ENCODE data around the gene NEDD8.

The NEDD8 gene

DNA sequence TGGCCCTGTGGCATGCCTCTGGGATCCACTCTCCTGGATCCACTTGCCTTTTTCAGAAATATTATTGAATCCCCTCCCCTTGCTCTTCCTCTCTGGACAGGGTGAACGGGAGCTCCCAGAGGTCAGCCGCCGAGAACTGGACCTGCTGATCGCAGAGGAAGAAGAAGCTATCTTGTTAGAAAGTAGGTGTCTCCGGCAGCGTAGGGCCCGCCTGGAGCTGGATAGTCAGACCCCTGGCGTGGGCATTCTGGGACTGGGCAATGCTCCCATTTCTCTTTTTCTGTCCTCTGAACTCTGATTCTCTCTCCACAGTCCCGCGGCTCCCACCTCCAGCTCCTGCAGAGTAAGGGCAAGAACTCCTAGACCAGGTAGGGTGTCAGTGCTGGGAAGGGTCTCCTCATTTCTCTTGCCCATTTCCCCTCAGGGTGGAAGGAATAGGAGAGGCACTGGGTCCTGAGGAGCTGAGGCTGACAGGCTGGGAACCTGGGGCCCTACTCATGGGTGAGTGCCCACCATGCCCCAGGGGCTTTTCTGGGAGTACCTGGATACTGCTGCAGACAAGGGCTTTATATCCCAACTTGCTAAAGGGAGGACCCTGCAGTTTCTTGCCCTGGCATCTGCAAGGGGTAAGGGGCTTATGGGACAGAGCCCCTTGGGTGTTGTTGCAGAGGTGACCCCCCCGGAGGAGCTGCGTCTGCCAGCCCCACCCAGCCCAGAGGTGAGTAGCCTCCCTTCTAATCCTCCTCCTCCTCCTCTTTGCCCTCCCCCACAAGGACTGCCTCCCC is 54.9 kb downstream of the NEDD8 start:
- DNase-seq (ENCODE audit: extremely low spot score): no peak
- ChIA-PET CTCF (interaction anchor here (1.2 kb wide), 1 partner anchor 16 kb away, joined by 3 read pairs; the partner anchor contains the start of gene IRF9), POLR2A (interaction anchor here (0.8 to 1.5 kb wide), 5 partner anchors 8 to 58 kb away, joined by 3 to 4 read pairs (median 3); partner anchors contain the start of genes CHMP4A and PSME2)
- no peak for TF ChIP-seq FOXM1 (IDR thresholded peaks at IDR 0.05; ENCODE audit: borderline replicate concordance)

DNA sequence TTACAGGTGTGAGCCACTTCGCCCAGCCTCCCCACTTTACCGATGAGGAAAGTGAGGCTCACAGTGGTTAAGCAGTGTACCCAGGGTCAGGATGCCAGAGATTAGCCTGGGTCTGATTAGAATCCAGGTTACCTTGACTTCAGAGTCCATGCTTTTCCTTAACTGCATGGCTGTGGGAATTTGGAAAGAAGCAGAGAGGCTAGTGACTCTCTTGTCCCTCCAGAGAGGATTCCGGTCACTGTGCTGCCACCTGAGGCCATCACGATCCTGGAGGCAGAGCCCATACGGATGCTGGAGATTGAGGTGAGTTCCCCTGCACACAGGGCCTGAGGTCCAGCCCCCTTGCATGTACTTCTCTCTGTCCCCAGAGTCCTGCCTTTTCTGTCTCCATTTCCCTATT is 55.6 kb downstream of the NEDD8 start:
- ChIA-PET POLR2A (interaction anchor here (1.5 kb wide), 1 partner anchor 30 kb away, joined by 4 read pairs; the partner anchor contains the start of gene PSME2), CTCF (interaction anchor here (0.6 kb wide), 1 partner anchor 66 kb away, joined by 3 read pairs; no protein-coding TSS in a partner anchor)
- TF ChIP-seq NFRKB (IDR thresholded peaks at IDR 0.05) (no peak), FOXM1 (IDR thresholded peaks at IDR 0.05; ENCODE audit: borderline replicate concordance) (no peak), ZNF384 (IDR thresholded peaks at IDR 0.05) (no peak), BHLHE40 (IDR thresholded peaks at IDR 0.05; ENCODE audit: borderline replicate concordance) (no peak), FOXA1 (IDR thresholded peaks at IDR 0.05) (no peak), FOXK2 (IDR thresholded peaks at IDR 0.05) (no peak), HDGF (IDR thresholded peaks at IDR 0.05; ENCODE audit: borderline replicate concordance) (no peak), ELF4 (IDR thresholded peaks at IDR 0.05) (no peak), LEF1 (IDR thresholded peaks at IDR 0.05; ENCODE audit: borderline replicate concordance) (no peak), TARDBP (IDR thresholded peaks at IDR 0.05) (no peak), L3MBTL2 (conservative IDR thresholded peaks at IDR 0.05) (no peak), SP1 (IDR thresholded peaks at IDR 0.05) (no peak), CTBP1 (IDR thresholded peaks at IDR 0.05; ENCODE audit: borderline replicate concordance) (no peak), ARNT (IDR thresholded peaks at IDR 0.05) (no peak), SUZ12 (IDR thresholded peaks at IDR 0.05) (no peak)
- TF ChIP-seq, protein P1, sequence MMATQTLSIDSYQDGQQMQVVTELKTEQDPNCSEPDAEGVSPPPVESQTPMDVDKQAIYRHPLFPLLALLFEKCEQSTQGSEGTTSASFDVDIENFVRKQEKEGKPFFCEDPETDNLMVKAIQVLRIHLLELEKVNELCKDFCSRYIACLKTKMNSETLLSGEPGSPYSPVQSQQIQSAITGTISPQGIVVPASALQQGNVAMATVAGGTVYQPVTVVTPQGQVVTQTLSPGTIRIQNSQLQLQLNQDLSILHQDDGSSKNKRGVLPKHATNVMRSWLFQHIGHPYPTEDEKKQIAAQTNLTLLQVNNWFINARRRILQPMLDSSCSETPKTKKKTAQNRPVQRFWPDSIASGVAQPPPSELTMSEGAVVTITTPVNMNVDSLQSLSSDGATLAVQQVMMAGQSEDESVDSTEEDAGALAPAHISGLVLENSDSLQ (IDR thresholded peaks at IDR 0.05): no peak
- DNase-seq (ENCODE audit: extremely low spot score): no peak

DNA sequence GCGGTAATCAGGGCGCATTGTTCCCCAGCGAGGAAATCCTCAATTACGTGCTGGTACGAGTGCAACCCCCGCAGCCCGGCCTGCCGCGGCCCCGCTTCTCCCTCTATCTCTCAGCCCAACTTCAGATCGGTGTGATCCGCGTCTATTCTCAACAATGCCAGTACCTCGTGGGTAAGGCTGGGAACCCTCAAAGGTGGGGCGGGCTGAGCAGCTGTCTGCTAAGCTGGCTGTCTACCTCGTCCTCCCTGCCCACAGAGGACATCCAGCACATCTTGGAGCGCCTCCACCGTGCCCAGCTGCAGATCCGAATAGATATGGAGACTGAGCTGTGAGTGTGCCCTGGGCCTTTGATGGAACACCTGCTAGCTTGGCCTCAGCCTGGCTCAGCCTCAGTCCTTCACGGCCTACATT is 59.3 kb downstream of the NEDD8 start:
- TF ChIP-seq TARDBP (IDR thresholded peaks at IDR 0.05) (no peak), ARNT (IDR thresholded peaks at IDR 0.05) (no peak), CTBP1 (IDR thresholded peaks at IDR 0.05; ENCODE audit: borderline replicate concordance) (no peak), FOXM1 (IDR thresholded peaks at IDR 0.05; ENCODE audit: borderline replicate concordance) (no peak), LEF1 (IDR thresholded peaks at IDR 0.05; ENCODE audit: borderline replicate concordance) (no peak), FOXA1 (IDR thresholded peaks at IDR 0.05) (no peak), ZNF384 (IDR thresholded peaks at IDR 0.05) (no peak), HDGF (IDR thresholded peaks at IDR 0.05; ENCODE audit: borderline replicate concordance) (no peak), NFRKB (IDR thresholded peaks at IDR 0.05) (no peak), ELF4 (IDR thresholded peaks at IDR 0.05) (no peak), SUZ12 (IDR thresholded peaks at IDR 0.05) (no peak), SP1 (IDR thresholded peaks at IDR 0.05) (no peak), L3MBTL2 (conservative IDR thresholded peaks at IDR 0.05) (no peak), FOXK2 (IDR thresholded peaks at IDR 0.05) (no peak), BHLHE40 (IDR thresholded peaks at IDR 0.05; ENCODE audit: borderline replicate concordance) (no peak)
- TF ChIP-seq, protein P1 (IDR thresholded peaks at IDR 0.05): no peak
- ChIA-PET POLR2A (interaction anchor here (1.2 kb wide), 1 partner anchor 12 kb away, joined by 3 read pairs; the partner anchor contains the start of gene IRF9), CTCF (interaction anchor here (0.6 to 1.5 kb wide), 2 partner anchors 11 to 29 kb away, joined by 3 to 4 read pairs; partner anchors contain the start of gene IRF9)
- no peak for DNase-seq (ENCODE audit: extremely low spot score)

DNA sequence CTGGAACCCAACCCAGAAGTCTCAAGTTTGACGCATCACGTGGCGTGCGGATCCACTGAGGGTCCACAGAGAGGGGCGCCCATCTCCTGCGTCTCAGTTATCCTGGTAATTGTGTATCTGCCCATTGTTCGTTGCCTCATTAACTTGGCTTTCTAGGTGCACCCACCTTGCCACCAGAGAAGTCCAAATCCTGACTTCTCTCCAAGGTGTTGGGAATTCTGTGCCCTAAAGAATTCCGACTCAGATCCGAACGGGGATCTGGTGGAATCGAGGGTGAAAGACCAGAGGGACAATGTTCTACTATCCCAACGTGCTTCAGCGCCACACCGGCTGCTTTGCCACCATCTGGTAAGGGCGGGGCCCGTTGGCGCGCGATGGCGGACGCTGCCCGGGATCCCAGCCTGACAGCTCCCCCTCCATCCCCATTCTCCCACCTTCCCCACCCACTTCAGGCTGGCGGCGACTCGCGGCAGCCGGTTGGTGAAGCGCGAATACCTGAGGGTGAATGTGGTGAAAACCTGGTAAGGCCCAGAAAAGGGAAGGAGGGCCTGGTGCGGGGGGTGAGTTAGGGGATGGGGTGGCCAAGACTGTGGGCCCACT is 59.8 kb downstream of the NEDD8 start:
- no peak for DNase-seq (ENCODE audit: extremely low spot score)
- ChIA-PET CTCF (interaction anchor here (0.6 to 1.5 kb wide), 2 partner anchors 11 to 28 kb away, joined by 3 to 4 read pairs; partner anchors contain the start of gene IRF9), POLR2A (no interaction called here)
- TF ChIP-seq TARDBP (IDR thresholded peaks at IDR 0.05) (no peak), FOXA1 (IDR thresholded peaks at IDR 0.05) (no peak), ZNF384 (IDR thresholded peaks at IDR 0.05) (no peak), LEF1 (IDR thresholded peaks at IDR 0.05; ENCODE audit: borderline replicate concordance) (no peak), HDGF (IDR thresholded peaks at IDR 0.05; ENCODE audit: borderline replicate concordance) (no peak), NFRKB (IDR thresholded peaks at IDR 0.05) (no peak), FOXK2 (IDR thresholded peaks at IDR 0.05) (no peak), BHLHE40 (IDR thresholded peaks at IDR 0.05; ENCODE audit: borderline replicate concordance) (no peak), ELF4 (IDR thresholded peaks at IDR 0.05) (no peak), L3MBTL2 (conservative IDR thresholded peaks at IDR 0.05) (no peak), SP1 (IDR thresholded peaks at IDR 0.05) (no peak), FOXM1 (IDR thresholded peaks at IDR 0.05; ENCODE audit: borderline replicate concordance) (no peak), SUZ12 (IDR thresholded peaks at IDR 0.05) (no peak), CTBP1 (IDR thresholded peaks at IDR 0.05; ENCODE audit: borderline replicate concordance) (no peak)
- TF ChIP-seq, protein P1 (IDR thresholded peaks at IDR 0.05): no peak
